Panc1 (cell line): ENCODE measurements around the gene SND1.

ENCODE experiments used
- POLR2AphosphoS5 ChIP-seq: IDR thresholded peaks from 2 replicates; pipeline ENCODE4 v1.6.1; 2012; ENCODE audit warnings: mild to moderate bottlenecking, low read depth, low read length, moderate library complexity
- TF ChIP-seq, protein P1 (sequence below): fragments of 450-650 bp; IDR thresholded peaks from 2 replicates; pipeline ENCODE4 v1.5.1; 2017; ENCODE audit warnings: mild to moderate bottlenecking

DNA sequence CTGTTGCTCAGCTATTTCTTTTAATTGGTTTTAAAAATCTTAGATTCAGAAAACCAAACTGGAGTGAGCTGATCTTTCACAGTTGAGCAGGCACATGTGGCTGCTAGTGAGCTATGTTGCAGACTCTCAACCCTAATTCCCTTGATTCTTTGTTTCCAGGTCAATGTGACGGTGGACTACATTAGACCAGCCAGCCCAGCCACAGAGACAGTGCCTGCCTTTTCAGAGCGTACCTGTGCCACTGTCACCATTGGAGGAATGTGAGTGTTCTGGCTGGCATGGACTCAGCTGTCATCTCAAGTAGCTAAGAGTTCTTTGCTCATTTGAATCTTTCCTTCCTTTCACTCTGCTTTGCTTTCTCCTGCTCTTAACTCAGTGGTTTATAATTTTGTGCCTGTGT lies 192.2 kb downstream of the SND1 start:
- TF ChIP-seq, protein P1, sequence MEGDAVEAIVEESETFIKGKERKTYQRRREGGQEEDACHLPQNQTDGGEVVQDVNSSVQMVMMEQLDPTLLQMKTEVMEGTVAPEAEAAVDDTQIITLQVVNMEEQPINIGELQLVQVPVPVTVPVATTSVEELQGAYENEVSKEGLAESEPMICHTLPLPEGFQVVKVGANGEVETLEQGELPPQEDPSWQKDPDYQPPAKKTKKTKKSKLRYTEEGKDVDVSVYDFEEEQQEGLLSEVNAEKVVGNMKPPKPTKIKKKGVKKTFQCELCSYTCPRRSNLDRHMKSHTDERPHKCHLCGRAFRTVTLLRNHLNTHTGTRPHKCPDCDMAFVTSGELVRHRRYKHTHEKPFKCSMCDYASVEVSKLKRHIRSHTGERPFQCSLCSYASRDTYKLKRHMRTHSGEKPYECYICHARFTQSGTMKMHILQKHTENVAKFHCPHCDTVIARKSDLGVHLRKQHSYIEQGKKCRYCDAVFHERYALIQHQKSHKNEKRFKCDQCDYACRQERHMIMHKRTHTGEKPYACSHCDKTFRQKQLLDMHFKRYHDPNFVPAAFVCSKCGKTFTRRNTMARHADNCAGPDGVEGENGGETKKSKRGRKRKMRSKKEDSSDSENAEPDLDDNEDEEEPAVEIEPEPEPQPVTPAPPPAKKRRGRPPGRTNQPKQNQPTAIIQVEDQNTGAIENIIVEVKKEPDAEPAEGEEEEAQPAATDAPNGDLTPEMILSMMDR = no peak
- TF ChIP-seq POLR2AphosphoS5 = no peak
